Thyroid gland (tissue), 4 donors: ENCODE data around the gene GIT2.

Experiments used
- CTCF ChIP-seq, 6 experiments: fragments of 200-600 bp in 3 of 6; fragments of 450-650 bp in 3 of 6; sonication (generic) in 3 of 6; IDR thresholded peaks; one replicate each; pipeline ENCODE4 v1.5.1; 2016 to 2019; ENCODE audit warnings: antibody characterized with exemption in 6 of 6, mild to moderate bottlenecking in 2 of 6, inconsistent platforms in 1 of 6, moderate library complexity in 1 of 6
- POLR2A ChIP-seq, 2 donors: fragments of 450-650 bp; IDR thresholded peaks; one replicate each; pipeline ENCODE4 v1.6.1; 2017; ENCODE audit warnings: antibody characterized with exemption in 2 of 2, mild to moderate bottlenecking in 2 of 2, moderate library complexity in 1 of 2

GRCh38 chr12:109919456-109919855 is 76.7 kb downstream of the GIT2 start:
- no peak for TF ChIP-seq CTCF (IDR thresholded peaks at IDR 0.05)
- TF ChIP-seq POLR2A (IDR thresholded peaks at IDR 0.05): no peak
